GM21529 (cell line): Measurements from ENCODE around the gene MFNG.
"Not testable (repeated sequence)": the region's sequence is repeated elsewhere in the genome, so short reads cannot be mapped to it uniquely, and the experiment has no call there.

Experiments
- ATAC-seq: cut with Tn5 transposase; IDR thresholded peaks from one replicate; pipeline ENCODE4 v1.9.1; 2021; ENCODE audit not compliant: unreplicated experiment

MFNG gene, protein sequence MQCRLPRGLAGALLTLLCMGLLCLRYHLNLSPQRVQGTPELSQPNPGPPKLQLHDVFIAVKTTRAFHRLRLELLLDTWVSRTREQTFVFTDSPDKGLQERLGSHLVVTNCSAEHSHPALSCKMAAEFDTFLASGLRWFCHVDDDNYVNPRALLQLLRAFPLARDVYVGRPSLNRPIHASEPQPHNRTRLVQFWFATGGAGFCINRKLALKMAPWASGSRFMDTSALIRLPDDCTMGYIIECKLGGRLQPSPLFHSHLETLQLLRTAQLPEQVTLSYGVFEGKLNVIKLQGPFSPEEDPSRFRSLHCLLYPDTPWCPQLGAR

DNA sequence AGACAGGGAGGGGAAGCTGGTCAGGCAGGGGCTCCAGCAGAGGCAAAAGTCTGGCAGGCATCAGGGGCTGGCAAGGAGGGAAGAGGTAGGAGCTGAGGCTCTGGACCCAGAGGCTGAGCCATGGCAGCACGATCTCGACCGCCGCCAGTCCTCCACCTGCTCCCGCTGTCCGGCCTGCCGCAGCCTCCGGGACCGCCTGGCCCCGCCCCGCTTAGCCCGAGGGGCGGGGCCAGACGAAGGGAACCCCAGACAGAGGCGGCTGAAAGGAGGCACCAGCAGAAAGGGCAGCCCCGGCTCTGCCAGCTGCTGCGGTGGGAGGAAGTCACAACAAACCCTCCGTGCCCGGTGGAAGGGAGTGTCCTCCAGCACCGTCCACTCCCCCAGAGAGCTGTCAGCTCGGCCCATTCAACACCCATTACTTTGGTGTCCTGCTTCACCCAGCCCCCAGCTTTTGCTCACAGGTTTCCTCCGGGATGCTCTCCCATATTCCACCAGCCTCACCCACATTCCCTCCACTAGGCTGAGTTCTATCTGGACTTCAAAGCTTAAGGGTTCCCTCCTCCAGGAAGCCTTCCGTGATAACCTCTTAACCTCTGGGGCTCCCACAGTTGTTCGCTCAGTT, at the start of gene MFNG:
MFNG (minus strand) TSS at position 161 of the 622 bp plus-strand sequence. CDS start 207 bp downstream, outside the sequence.
- peak; percentile 58 for ATAC-seq

- no peak for ATAC-seq
Observed at GRCh38 chr22:37535159-37535558, 49.0 kb upstream of the MFNG start.

DNA sequence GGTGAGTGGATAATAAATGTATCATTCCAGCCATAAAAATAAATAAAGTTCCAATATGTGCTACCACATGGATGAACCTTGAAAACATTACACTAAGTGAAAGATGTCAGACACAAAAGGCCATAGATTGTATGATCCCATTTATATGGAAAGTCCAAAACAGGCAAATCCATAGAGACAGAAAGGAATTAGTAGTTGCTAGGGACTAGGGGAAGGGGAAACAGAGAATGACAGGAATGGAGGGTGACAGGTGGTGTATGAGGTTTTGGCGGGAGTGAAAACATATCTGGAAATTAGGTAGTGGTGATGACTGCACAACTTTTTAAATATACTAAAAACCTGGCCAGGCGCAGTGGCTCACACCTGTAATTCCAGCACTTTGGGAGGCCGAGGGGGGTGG, 48.3 kb upstream of the MFNG start:
- ATAC-seq = no peak

GRCh38 chr22:37533995-37534394, 47.8 kb upstream of the MFNG start:
- no peak for ATAC-seq

GRCh38 chr22:37529652-37530345, 43.6 kb upstream of the MFNG start:
- ATAC-seq = no peak

DNA sequence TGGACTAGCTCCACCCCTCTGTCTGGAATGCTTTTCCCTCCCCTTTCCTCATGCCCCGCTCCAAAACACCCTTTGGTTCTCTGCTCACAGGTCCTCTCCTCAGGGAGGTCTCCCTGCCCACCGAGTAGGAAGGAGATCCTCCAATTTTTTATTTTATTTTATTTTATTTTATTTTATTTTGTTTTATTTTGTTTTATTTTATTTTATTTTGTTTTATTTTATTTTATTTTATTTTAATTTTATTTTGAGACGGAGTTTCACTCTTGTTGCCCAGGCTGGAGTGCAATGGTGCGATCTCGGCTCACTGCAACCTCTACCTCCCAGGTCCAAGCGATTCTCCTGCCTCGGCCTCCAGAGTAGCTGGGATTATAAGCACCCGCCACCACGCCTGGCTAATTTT, 41.8 kb upstream of the MFNG start:
- ATAC-seq = not testable (repeated sequence)

- not testable (repeated sequence) for ATAC-seq
Observed at GRCh38 chr22:37527081-37527752, 41.0 kb upstream of the MFNG start.

GRCh38 chr22:37526376-37526775, 40.2 kb upstream of the MFNG start:
- ATAC-seq = no peak

GRCh38 chr22:37525746-37526350, 39.7 kb upstream of the MFNG start:
- ATAC-seq = no peak

- no peak for ATAC-seq
Observed at GRCh38 chr22:37525073-37525745, 39.0 kb upstream of the MFNG start.

DNA sequence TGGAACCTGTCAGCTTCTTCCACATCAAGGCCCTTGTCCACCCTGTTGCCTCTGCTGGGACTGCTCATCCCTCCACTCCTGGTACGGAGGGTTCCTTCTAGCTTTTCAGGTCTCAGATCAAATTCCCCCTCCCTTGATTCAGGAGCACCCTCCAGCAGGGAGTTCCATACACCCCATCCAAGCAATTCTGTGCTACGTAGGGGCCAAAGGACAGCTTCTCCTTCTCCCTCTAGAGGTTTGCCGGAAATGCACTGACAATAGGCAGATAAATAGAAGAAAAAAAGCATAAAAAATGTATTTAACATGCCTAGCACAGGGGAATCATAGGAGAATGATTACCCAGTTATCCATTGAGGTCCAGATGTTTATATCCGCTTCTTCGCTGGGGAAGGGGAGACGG, 36.3 kb upstream of the MFNG start:
- no peak for ATAC-seq

DNA sequence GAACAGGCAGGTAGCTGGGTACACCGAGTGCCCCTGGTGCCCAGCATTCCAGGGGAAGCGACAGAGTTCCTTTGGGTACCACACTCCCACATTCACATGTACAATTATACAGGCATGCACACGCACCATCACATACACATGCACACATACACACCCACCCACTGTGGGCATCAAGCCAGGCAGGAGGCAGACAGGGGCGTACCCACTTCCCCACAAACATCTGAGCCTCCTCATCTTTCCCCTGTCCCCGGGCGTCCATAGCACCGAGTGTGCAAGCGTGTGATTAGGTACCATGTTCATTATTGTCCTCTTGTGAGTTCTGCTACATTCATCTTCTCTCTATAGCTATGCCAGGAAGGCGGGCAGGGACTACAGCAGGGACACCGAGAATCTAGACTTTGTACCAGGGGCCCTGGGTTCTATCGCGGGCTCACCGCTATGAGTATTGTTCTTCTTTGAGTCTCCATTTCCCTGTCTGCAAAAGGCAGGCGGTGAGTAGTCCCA, 35.1 kb upstream of the MFNG start:
- no peak for ATAC-seq

DNA sequence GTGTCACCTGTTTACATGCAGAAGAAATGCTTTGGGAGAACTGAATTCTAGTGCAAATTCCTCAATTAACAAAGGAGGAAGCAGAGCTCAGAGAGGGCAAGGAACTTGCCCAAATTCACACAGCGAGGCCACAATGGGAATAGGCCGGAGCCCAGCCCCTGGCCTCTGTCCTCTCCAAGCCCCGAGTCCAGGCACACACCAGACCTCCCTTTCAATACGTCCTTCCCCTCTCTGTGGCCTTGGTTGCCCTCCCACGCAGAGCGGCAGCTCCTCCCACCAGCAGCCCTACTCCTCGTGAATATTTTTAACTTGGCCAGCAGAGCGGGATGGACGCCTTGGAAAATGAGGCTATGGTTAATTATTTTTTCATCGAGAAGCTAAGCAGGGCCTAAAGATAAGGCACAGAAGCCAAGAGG, 34.6 kb upstream of the MFNG start:
- ATAC-seq = no peak

DNA sequence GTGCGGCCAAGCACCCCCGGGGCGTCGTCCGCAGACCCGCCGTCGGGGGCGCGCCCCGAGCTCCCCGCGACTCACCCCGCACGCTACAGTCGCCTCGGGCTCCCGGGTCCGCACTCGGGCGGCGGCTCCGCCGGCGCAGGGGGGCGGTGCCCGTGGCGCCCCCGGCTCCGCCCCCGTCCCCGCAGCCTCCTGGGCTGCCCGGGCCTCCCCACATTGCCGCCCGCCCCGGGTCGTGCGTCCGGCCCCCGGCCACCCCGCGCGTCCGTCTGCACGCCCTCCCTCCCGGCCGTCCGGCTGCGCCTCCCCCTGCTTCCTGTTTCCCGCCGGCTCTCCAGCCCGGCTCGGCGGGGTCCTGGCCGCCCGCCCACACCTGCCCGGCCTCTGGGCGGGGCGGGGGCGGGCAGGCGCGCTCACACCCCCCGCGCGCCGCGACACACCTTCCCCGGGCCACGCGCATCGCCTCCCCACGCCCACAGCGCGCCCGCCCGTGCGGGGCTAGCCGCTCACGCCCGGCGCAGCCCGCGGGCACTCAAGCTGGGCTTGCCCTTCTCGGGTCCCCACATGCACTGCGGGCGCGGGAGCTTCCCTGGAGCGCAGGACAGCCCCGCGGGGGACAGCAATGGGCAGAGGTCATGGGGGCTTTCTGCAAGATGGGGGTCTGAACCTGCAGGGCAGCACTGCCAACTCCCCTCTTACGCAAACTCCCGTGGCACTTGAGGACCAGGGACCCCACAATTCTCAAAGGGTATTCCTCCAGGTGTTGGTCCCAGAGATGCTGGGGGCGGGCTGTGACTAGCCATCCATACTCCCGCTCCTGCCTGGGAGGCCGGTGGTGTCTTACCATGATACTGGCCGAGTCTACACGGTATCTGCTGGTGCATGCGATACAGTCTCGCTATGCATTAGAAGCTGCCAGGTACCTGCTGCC, 33.3 kb upstream of the MFNG start, which contains the start of gene CARD10:
CARD10 (minus strand) TSS at position 148 of the 928 bp plus-strand sequence. CDS start 215 bp downstream, outside the sequence.
- ATAC-seq = no peak

DNA sequence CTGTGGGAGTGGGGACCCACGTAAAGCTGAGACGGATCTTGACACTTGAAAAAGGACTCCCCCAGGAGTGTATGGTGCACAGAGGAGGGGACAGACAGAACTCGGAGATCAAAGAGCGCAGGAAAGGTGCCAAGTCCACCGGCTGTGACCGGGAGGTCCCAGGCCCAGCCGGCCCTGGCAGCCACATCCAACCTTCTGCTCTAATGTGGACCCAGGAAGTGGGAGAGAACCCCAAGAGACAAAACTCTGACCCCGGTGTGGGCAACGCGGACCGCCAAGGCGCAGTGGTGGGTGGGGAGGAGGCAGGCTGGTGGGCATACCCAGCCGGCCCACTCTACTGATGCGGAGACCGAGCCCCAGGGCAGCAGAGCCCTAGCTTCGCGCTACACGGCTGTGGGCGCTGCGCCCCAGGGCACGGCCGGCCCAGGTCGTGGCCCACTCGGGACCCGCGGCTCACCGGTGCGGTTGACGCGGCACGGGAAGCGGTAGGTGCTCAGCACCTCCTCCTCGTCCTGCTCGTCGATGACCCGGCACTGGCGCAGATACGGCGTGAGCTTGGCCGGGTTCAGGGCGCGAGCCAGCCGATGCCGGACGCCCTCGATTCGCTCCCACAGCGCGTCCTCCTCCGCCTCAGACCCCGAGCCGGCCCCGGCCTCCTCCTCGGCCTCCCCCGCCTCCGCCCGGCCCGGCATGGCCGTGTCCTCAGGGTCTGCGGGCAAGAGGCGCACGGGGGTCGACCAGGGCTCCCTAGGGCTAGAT, 32.5 kb upstream of the MFNG start:
- ATAC-seq = no peak

DNA sequence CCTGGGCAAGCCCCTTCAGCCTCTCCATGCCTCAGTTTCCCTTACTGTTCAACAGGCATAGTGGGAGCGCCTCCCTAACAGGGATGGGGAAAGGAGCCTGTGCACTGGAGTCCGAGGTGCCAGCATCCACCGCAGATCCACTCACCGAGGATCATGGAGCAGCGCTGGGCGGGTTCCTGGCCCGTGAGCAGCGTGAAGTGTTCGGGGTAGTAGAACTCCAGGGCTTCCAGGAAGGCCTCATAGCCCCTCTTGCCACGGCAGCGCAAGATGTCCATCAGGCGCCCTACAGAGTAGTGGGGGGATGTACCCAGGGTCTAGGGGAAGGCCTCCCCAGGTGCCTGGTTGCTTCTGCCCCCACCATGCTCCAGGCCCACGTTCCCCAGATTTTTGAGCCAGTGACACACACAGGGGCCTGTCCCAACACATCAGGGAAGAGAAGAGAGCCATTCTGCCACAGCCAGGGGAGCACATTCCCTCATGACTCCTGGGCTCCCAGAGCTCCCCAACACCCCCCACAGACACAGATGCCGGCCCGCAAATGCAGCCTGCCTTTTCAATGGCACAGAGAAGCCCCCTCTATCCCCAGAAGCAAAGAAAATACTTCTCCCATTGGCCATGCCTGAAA, 31.8 kb upstream of the MFNG start:
- ATAC-seq = no peak

DNA sequence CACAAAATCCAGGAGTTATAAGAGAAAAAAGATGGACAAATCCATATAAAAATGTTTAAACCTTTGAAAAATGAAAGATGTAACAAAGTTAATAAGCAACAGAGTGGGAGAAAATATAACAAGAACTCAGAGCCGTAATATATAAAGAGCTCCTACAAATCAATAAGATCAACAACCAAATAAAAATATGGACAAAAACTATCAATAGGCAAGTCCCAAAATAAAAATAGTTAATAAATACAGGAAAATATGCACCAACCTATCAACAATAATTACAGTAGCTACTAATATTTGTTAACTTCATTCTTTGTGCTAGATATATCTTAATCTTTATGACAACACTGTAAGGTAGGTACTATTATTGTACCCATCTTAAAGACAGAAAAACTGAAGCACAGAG, 30.3 kb upstream of the MFNG start:
- no peak for ATAC-seq

DNA sequence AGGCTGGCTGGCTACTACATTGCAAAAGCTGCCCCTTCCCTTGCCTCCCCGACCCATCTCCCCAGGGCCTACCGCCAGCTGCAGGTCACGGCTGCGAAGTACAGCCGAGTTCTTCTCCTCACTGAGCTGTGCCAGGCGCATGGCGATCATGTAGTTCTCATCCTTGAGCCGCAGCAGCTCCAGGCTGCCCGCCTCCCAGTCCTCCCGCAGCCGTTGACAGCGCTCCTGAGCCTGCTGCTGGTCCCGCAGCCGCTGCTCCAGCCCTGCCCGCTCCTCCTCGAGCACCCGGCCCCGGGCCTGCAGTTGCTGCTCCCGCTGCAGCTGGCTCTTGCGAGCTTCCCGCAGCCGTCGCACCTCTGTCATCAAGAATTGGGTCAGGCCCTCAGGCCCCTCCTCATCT, 29.7 kb upstream of the MFNG start:
- ATAC-seq = no peak
